Prostate gland (tissue), 2 donors: ENCODE measurements around the gene ENPP7.

Experiments used
- POLR2AphosphoS5 ChIP-seq: sonication (generic); formaldehyde crosslinking; IDR thresholded peaks from one replicate; pipeline ENCODE4 v1.6.1; 2017; ENCODE audit warnings: antibody characterized with exemption
- TF ChIP-seq, protein P1 (sequence below), 4 experiments: fragments of 200-600 bp in 2 of 4; fragments of 450-650 bp in 2 of 4; sonication (generic) in 2 of 4; IDR thresholded peaks; 1 replicate in 3 of 4; 2 replicates in 1 of 4; pipeline ENCODE4 v1.5.1; 2016 to 2019; ENCODE audit warnings: antibody characterized with exemption in 4 of 4, mild to moderate bottlenecking in 2 of 4, moderate library complexity in 2 of 4

DNA sequence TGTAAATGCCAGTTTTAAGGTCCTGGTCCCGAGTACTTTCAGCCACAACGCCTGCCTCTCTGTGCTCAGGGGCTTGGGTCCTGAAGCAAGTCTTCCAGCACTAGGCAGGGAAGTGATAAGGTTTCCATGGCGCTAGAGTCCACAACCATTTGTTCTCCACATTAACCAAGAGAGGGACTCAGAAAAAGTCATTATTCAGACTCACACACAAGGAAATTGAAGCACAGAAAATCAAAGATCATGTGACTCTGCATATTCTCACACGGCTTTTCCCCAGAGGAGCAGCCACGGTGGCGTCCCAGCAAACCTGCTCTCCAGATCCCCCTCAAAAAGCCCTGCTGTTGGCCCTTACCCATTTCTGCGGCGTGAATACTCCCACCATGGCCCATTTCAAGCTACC, 9.7 kb downstream of the ENPP7 start:
- TF ChIP-seq, protein P1, sequence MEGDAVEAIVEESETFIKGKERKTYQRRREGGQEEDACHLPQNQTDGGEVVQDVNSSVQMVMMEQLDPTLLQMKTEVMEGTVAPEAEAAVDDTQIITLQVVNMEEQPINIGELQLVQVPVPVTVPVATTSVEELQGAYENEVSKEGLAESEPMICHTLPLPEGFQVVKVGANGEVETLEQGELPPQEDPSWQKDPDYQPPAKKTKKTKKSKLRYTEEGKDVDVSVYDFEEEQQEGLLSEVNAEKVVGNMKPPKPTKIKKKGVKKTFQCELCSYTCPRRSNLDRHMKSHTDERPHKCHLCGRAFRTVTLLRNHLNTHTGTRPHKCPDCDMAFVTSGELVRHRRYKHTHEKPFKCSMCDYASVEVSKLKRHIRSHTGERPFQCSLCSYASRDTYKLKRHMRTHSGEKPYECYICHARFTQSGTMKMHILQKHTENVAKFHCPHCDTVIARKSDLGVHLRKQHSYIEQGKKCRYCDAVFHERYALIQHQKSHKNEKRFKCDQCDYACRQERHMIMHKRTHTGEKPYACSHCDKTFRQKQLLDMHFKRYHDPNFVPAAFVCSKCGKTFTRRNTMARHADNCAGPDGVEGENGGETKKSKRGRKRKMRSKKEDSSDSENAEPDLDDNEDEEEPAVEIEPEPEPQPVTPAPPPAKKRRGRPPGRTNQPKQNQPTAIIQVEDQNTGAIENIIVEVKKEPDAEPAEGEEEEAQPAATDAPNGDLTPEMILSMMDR (IDR thresholded peaks at IDR 0.05), result no peak
- TF ChIP-seq POLR2AphosphoS5, result no peak
